Thyroid gland (tissue), 4 donors: ENCODE results near the gene HUWE1. TPM values are rescaled to one million over a fixed set of nuclear protein-coding genes. Genes with fewer than 3 reads are reported as not detected.

Experiments
- DNase-seq, 2 donors: peaks; one replicate each; pipeline ENCODE4 v3.0.0-alpha.2; 2019
- H3K27ac ChIP-seq, 3 donors: fragments of 200-600 bp; sonication (generic); 1 replicate in 2 of 3; 2 replicates in 1 of 3; pipeline ENCODE4 v1.5.1; 2016 to 2019; ENCODE audit warnings: mild to moderate bottlenecking in 1 of 3, moderate library complexity in 1 of 3
- H3K27me3 ChIP-seq: fragments of 200-600 bp; sonication (generic); one replicate; pipeline ENCODE4 v1.5.1; 2019
- H3K36me3 ChIP-seq, 2 donors: fragments of 200-600 bp; sonication (generic); one replicate each; pipeline ENCODE4 v1.5.1; 2016 to 2019
- H3K4me1 ChIP-seq, 2 donors: fragments of 200-600 bp; sonication (generic); one replicate each; pipeline ENCODE4 v1.5.1; 2017 to 2019
- H3K4me3 ChIP-seq, 3 donors: fragments of 200-600 bp; sonication (generic); replicated peaks in 1 of 3; 1 replicate in 2 of 3; 2 replicates in 1 of 3; pipeline ENCODE4 v1.5.1; 2016; ENCODE audit warnings: mild to moderate bottlenecking in 1 of 3
- H3K9me3 ChIP-seq: fragments of 200-600 bp; sonication (generic); one replicate; pipeline ENCODE4 v1.5.1; 2017
- POLR2A ChIP-seq, 2 donors: fragments of 450-650 bp; IDR thresholded peaks; one replicate each; pipeline ENCODE4 v1.6.1; 2017; ENCODE audit warnings: antibody characterized with exemption in 2 of 2, mild to moderate bottlenecking in 2 of 2, moderate library complexity in 1 of 2
- WGBS, 2 donors: methylation state at CpG; one replicate each; pipeline ENCODE4 v1.1.5; 2017; 5-methylcytosine and 5-hydroxymethylcytosine counted together
- intact Hi-C: fragments of 100-400 bp; cut with DNase I; formaldehyde crosslinking; loops from one replicate; pipeline ENCODE4 v1.15.1; 2023
- total RNA-seq, 4 donors: library from RNA; depleted of rRNA; stranded (reverse); fragments of >200 nt; gene quantifications; one replicate each; pipeline ENCODE4 v1.2.3, GENCODE V29; 2016
- TF ChIP-seq, protein P1 (sequence below), 6 experiments: fragments of 200-600 bp in 3 of 6; fragments of 450-650 bp in 3 of 6; sonication (generic) in 3 of 6; IDR thresholded peaks; one replicate each; pipeline ENCODE4 v1.5.1; 2016 to 2019; ENCODE audit warnings: antibody characterized with exemption in 6 of 6, mild to moderate bottlenecking in 2 of 6, inconsistent platforms in 1 of 6, moderate library complexity in 1 of 6

The HUWE1 gene
- total RNA-seq, 4 donors from 2014 or later = 101 to 165 (median 151) TPM

DNA sequence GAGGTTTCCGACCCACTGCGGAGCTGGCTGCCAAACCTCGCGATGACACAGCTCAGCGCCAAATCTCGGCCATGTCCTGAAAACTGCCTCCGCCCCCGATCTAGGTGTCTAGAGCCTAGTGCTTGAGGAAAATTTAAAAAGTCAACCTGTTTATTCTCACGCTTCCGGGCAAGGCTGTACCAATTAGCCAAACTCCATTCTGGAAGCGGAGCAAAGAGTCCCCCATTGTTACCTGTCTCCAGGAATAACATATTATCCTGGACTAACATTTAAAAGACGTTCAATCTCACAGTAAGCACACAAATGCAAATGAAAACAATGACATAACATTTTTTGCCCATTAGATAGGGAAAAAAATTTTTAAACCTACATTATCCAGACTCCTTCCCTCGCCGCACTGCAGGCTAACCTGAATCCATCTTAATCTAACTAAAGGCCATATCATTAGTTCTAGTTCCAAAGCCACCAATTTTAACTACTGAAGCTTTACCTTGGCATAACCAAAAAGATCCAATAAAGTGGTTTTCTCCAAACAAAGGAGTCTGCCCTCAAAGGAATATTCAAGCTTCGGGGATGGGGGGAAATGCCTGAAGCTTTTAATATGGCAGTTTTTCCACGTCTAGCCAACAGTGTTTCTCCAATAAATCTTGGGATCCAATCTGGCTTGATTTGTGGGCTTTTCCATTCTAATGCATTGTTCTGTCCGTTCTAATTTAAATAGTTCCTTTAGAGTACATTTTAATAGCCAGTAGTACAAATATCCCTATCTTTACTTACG, 1.9 kb downstream of the HUWE1 start:
- Histone ChIP-seq H3K4me3 (peak overlapping the region in 2 of 3 donors; percentile 25 to 47), H3K27ac (peak overlapping the region; percentile 68 to 77 (median 73)), H3K36me3 (no peaks in the 10 kb centered on the region), H3K9me3 (no peaks in the 10 kb centered on the region), H3K4me1 (peaks cover 0 to 6% of the 10 kb centered on the region in 2 donors), H3K27me3 (no peaks in the 10 kb centered on the region)
- intact Hi-C loops = no loop called here
- TF ChIP-seq POLR2A (IDR thresholded peaks at IDR 0.05) = no peak
- TF ChIP-seq, protein P1, sequence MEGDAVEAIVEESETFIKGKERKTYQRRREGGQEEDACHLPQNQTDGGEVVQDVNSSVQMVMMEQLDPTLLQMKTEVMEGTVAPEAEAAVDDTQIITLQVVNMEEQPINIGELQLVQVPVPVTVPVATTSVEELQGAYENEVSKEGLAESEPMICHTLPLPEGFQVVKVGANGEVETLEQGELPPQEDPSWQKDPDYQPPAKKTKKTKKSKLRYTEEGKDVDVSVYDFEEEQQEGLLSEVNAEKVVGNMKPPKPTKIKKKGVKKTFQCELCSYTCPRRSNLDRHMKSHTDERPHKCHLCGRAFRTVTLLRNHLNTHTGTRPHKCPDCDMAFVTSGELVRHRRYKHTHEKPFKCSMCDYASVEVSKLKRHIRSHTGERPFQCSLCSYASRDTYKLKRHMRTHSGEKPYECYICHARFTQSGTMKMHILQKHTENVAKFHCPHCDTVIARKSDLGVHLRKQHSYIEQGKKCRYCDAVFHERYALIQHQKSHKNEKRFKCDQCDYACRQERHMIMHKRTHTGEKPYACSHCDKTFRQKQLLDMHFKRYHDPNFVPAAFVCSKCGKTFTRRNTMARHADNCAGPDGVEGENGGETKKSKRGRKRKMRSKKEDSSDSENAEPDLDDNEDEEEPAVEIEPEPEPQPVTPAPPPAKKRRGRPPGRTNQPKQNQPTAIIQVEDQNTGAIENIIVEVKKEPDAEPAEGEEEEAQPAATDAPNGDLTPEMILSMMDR (IDR thresholded peaks at IDR 0.05) = no peak
- DNase-seq = no peak
- WGBS, 2 donors = 4 to 5% methylated on average over 14 to 18 of the region's 18 CpGs

DNA sequence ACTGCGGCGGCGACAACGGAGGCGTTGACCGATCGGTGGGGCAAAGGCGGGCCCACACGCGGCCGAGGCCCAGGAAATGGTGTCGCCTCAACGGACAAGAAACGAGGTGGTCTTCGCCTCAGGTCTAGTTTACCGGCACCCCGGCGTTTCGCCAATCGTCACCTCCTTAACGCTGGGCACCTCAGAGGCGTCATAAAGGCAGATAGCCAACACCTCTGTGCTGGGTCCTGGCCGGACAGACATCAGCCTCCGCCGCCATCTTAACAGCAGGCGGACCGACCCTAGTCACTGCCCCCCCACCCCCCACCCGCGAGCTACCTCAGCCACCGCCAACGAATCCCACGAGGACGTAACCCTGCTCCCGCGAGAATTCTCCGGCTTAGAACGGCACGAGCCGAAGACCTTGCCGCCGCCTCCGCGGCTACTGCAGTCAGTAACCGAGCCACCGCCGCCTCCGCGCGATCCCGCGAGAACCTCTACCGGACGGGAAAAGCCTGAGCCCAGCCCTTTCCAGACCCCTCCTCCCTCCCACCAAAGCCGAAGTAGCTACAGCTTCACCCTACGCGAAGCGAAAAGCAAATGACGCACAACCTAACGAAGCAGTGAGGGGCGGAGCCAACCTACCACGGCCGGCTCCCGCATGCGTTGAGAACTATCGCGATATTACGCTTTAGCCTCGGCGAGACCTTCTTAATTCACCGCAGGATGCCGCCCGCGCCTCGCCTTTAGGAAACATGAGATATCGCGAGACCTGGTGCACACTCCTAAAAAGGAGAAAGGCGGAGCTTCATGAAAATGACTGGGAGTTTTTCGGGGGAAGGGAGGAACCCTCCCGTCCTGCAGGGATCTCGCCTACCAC, 2.7 kb downstream of the HUWE1 start:
- DNase-seq = peak; percentile 92 to 94
- H3K4me3 ChIP-seq = peak overlapping the region in 2 of 3 donors; percentile 46 to 49
- H3K9me3 ChIP-seq = no peaks in the 10 kb centered on the region
- no peaks in the 10 kb centered on the region for H3K36me3 ChIP-seq
- no peaks in the 10 kb centered on the region for H3K27me3 ChIP-seq
- H3K27ac ChIP-seq = peak overlapping the region; percentile 80 to 87 (median 81)
- H3K4me1 ChIP-seq = peaks cover 0 to 6% of the 10 kb centered on the region in 2 donors
- intact Hi-C loops = no loop called here
- WGBS, 2 donors = 0% methylated on average over 4 to 11 of the region's 80 CpGs
- TF ChIP-seq POLR2A (IDR thresholded peaks at IDR 0.05) = peak in 1 of 2 donors; percentile 59
- TF ChIP-seq, protein P1 (IDR thresholded peaks at IDR 0.05) = no peak

DNA sequence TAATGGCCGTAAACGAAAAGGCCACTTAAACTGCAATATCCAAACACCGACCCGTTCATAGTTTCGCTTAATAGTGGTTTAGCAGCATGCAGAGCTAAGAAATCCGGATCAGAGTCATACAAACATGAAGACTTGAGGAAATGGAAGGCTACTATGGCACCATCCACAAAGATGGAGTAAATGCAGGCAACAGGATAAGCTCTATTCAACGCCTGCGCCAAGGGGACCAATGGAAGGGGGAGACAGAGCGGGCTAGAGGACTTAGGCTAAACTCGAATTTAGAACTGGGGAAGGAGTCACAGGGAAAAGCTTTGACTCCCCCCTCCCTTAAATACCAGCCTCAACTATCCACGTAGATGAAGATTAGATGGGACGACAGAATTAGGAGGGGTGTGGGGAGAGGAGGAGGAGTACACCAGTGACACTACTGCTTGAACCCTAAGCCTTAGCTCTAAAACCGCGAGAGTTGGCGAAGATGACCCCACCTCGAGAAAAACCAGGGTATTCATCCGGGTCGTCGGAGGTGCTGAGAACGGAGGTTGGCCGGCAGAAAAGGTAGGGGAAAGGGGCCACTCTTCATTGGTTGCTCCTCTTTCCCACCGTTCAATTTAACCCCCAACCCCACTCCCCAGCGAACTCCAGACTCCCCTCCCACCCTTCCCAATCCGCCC, 3.5 kb downstream of the HUWE1 start:
- peak; percentile 31 for DNase-seq
- no peak for TF ChIP-seq POLR2A (IDR thresholded peaks at IDR 0.05)
- TF ChIP-seq, protein P1 (IDR thresholded peaks at IDR 0.05) = no peak
- H3K36me3 ChIP-seq = no peaks in the 10 kb centered on the region

DNA sequence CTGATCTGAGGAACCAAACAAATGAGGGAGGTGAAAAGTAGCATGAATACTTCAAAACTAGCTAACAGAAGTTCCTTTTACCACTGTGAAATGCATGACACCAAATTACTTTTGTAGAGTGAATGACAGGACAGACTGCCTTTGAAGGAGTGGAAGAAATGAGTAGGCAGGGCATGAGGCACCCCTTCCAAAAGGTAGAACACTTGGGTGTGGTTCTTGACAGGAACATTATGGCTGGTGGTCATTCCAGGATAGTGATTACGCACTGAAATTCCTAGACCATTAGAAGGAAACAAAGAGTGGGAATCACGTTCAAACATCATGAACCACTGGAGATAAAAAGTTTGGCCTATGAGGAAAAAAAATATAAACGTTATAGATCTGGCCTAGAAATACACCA, 4.9 kb downstream of the HUWE1 start:
- no peak for TF ChIP-seq POLR2A (IDR thresholded peaks at IDR 0.05)
- TF ChIP-seq, protein P1 (IDR thresholded peaks at IDR 0.05) = no peak
- no peaks in the 10 kb centered on the region for H3K27me3 ChIP-seq
- H3K36me3 ChIP-seq = no peaks in the 10 kb centered on the region
- no peaks in the 10 kb centered on the region for H3K9me3 ChIP-seq
- H3K4me3 ChIP-seq = no peak overlapping the region
- no peak for DNase-seq
- intact Hi-C loops = no loop called here
- no peak overlapping the region for H3K27ac ChIP-seq
- peaks cover 0 to 6% of the 10 kb centered on the region in 2 donors for H3K4me1 ChIP-seq
- WGBS, 2 donors = 66 to 75% methylated on average over 3 of the region's 3 CpGs

More for the DNA sequence above, 3.5 kb downstream of the HUWE1 start:
- H3K27ac ChIP-seq = peak overlapping the region; percentile 80 to 87 (median 81)
- H3K4me3 ChIP-seq = peak overlapping the region in 2 of 3 donors; percentile 46 to 49
- H3K4me1 ChIP-seq = peaks cover 0 to 6% of the 10 kb centered on the region in 2 donors
- intact Hi-C loops = no loop called here
- H3K9me3 ChIP-seq = no peaks in the 10 kb centered on the region
- WGBS, 2 donors = 2% methylated on average over 14 to 22 of the region's 24 CpGs
- H3K27me3 ChIP-seq = no peaks in the 10 kb centered on the region
